NCI-H2227 (cell line): ENCODE data around the gene SPINK13.

Experiments
- DNase-seq: peaks from one replicate; lab custom pipeline; 2025; ENCODE audit not compliant: unreplicated experiment; lab: John Stamatoyannopoulos, UW

The SPINK13 gene

DNA sequence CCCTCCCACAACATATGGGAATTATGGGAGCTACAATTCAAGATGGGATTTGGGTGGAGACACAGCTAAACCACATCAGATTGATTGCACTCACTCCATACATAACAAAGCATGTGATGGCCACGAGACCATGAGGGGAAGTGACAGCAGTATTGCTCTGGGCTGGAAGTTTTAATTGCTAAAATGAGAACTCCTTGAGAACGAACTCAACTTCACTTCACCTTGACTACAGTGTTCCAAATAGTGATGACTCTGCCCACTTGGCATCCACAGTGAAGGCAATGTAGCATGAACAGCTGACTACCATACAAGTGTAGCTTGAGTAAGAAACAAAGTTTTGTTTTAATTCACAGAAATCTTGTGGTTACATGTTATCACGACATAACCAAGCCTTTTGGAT is 42.9 kb downstream of the SPINK13 start:
- no peak for DNase-seq

- DNase-seq: no peak
These were observed 43.6 kb downstream of the SPINK13 start, which contains the start of gene SPINK7 for GRCh38 chr5:148312153-148312552. TSS of gene SPINK7 (plus strand) at chr5:148312423. CDS start at chr5:148312484, 61 bp downstream.

- no peak for DNase-seq
These were observed 45.6 kb downstream of the SPINK13 start for GRCh38 chr5:148314187-148314586.

- DNase-seq: no peak
These were observed 46.1 kb downstream of the SPINK13 start for GRCh38 chr5:148314731-148315130.

GRCh38 chr5:148320011-148320963 is 51.7 kb downstream of the SPINK13 start:
- DNase-seq: peak; percentile 75

DNA sequence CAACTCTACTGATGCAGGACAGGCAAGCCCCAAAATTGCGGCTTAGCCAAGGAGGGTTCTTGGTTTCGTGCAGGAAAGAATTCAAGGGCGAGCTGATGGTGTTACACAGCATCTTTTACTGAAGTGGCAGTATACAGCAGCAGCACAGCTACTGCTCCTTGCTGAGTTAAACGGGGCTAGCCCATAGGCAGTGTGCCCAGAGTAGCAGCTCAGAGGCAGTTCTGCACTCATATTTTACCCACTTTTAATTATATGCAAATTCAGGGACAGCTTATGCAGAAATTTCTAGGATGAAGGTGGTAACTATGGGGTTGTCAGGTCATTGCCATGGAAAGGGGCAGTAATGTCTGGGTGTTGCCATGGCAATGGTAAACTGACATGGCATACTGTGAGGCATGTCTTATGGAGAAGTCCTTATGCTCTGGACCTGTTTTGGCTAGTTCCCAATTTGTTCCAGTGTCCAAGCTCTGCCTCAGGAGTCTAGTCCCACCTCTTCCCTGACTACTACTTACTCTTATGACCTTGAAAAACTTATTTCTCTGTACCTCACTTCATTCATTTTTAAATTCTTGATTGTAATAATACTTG is 64.8 kb downstream of the SPINK13 start:
- DNase-seq: no peak

DNA sequence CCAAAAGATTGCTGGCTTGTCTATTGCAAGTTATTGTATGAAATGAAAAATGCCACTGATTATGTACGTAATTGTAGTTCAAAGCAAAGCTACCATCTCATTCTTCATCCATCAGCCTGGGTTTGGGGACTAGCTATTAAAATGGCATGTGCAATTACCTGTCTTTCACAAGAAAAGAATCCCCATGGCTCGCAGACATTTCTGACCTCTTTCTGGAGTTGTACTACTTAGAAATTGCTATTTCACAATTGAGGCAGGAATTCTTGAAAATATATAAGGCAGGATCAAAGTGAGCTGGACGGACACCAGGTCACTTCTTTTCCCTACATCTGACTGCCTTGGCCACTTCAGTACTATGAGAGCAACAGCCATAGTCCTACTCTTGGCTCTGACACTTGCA is 66.7 kb downstream of the SPINK13 start, which contains the start of gene SPINK9:
TSS of gene SPINK9 (plus strand) at position 301 of the 400 bp plus-strand sequence. CDS start at position 356, 55 bp downstream.
- DNase-seq: no peak
